NCI-H1092 treated with DMSO at 0.1 percent for 48 hours (cell line): ENCODE data around the gene NFATC2.

Experiments
- DNase-seq: peaks from one replicate; lab custom pipeline; 2025; lab: John Stamatoyannopoulos, UW

Gene NFATC2

DNA sequence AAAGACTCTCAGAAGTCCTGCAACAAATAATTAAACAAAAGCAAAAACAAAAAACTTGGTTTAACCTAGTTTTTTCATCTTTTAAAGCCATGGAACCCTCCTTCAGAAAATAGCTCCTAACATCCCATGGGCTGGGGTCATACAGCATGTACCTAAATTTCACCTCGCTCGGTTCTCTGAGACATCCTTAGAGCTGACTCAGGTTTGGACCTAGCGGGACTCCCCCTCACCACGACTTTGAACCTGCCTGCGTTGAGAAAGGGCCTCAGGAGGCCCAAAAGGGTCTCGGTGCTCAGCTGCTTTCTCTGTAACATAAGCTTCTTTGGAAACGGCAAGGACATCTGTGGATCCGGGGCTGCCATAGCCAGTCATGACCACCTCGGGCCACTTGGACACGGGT is 112.8 kb downstream of the NFATC2 start:
- no peak for DNase-seq

DNA sequence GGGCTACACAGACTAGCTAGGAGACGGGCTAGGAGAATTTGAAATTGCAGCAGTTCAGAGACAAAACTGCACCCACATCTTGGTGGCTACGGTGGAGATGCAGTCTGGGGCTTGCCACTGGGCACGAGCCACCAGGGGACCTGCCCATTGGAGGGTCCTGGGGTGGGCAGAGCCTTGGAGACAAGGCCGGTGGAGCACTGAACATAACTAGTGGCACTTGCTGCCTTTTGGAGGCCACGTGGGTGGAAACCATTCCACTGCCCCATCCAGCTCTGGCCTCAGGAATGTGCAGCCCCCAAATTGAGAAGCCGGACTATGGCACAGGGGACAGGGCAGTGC is 113.4 kb downstream of the NFATC2 start:
- no peak for DNase-seq

DNA sequence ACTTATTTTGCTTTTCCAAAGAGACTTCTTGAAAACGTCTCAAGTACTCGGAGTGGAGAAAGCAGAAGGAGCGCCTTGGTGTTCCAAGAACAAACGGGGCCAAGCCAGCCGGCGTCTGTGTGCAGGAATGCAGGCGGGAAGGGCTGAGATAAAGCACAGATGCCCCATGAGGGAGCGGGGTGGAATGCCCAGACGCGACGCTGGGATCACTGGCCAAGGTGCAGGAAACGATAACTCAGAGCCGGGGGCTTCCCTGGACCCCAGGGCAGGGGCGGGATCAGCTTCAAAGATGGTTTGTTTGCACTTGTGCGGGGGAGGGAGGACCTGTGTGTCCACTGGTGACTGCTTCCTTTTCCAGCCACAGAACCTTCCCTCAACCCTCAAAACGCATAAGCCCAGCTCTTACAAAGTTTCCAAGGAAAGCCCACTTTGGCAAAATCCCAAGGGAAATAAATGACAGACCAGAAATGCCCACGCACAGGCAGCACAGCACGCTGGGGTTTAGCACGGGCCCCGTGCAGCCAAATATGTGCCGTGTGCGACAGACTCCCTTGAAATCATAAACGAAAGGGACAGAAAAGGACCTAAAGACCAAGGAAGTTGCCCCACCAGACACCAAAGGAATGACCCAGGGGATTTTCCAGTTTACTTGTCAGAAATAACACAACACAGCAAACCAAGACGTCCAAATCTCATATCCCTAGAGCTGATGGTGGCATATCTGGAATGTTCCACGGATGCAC is 113.9 kb downstream of the NFATC2 start:
- DNase-seq = no peak

DNA sequence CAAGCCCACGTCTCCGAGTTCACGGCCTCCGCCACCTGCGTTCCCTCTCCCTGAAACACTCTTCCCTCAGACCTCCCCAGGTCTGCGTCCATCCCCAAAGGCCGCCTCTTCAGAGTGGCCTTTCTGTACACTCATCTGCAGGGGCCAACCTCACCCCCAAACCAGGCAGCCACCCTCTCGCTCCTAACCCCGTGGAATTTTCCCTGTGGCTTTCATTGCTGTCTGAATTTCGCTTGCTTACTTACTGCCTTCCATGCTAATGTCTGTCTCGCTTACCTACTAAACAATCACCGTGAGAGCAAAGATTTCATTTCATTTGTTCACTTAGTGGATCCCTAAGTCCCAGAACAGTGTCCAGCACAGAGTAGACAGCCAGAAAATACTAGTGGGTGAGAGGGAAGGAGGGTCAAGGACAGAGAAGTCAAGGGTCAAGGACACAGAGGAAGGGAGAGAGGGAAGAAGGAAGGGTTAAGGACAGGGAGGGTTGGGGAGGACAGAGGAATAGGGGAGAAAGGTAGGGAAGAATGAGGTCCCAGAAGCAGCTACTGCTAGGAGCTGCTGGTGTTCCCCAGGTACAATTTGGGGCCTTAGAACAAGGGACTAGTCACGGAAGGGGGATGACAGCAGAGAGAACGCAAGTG is 114.7 kb downstream of the NFATC2 start:
- no peak for DNase-seq

DNA sequence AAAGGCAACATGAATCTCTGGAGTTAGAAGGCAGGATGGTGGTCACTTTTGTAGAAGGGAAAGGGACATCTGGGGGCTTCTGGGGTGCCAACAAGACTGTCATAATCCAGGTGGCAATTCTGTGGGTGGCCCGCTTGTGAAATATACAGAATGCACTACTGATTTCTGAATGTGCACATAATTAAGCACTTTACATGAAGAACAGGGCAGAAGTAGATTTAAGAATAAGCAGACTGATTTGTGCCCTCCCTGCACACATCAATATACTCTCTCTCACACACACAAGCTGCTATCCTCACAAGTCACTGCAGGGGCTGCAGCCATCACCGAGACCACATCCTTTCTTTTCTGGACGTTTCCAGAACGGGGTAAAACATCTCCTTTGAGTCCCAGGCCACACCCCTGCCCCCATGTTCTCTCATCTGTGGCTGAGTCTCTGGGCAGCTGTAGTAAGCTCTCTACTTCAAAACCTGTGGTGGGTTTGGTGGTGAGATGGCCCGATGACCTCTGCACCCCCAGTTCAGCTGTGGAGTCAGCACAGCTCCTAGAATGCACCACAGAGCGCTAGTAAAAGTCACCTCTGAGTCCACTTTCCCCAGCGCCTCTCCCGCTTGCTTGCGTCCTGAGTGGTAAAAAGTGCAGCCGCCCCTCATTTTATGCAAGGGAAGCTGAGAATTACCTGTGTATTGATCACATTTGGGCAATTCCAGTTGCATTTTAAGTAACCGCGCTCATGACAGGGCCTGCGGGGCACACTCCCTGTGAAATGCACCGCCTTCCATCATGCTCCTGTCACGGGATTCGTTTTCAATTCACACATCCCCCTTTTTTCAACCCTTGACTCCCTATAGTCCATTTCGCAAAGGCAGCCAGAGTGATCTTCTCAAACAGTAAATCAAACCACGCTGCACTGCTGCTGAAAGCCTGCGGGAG is 115.5 kb downstream of the NFATC2 start:
- DNase-seq = no peak

DNA sequence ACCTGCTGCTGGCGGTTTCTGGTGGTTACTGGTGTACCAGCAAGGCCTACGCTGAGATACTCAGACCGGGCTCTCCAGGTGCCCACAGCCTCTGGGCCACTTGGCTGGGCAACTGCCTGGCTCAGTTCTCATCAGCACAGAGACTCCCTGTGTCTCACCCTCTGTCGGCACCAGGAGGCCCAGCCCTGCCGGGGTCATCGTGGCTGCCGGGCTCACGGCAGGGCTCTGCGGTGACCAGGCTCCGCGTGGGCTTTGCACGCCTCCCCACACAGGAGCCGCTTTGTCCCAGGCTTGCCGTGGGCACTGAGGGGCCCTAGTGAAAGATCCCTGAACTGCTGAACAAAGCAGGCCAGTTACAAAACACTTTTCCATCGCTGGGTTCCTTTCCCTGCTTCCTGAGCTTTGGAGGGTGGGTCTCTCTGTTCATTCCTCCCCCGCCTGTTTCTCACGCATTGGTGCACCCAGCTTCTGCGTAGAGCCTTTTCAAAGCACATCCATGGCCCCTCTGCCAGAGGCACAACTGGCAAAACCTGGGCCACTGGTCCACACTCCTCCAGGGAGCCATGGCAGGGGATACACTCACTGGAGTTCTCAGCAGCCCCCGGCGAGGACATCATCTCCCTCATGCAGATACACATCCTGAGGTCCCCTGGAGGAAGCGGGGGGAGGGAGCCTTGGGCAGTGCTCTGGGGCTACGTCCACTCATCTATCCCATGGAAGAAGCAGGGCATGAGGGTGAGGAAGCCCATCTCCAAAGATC is 117.0 kb downstream of the NFATC2 start:
- DNase-seq = no peak

DNA sequence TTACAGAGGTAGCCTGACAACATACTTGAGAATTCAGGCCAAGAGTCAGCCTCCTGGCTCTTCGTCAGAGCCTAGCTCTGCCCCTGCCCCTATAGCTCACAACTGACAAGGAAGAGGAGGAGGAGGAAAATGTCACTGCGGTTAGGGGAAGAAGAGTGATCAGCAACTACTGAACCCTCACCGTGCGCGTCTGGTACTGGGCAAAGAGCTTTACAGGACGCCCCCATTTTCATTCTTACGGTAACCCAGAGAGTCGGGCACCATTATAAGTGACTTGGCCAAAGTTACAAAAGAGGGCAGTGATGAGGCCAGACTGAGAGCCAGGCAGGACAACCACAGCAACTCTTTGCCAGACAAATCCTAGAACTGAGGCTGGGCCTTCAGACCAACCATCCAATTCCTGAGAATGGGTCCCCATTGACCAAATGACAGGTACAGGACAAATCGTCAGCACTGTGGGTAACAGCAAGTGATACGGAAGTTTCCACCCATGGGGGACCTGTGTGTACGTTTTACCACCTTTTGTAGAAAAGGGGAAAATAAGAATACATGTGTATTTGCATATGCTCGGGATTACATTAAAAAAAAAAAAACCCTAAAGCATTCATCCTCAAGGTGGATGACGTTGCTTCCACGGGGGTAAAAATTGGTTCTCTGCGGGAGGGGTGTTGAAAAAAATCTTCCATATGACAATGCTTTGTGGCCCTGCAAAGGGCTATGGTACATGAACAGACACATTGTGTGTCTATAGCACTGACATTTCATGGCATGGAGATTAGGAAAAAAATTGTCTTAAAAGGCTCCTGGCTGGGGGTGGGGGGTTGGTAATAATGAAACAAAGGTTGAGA is 118.0 kb downstream of the NFATC2 start:
- no peak for DNase-seq

DNA sequence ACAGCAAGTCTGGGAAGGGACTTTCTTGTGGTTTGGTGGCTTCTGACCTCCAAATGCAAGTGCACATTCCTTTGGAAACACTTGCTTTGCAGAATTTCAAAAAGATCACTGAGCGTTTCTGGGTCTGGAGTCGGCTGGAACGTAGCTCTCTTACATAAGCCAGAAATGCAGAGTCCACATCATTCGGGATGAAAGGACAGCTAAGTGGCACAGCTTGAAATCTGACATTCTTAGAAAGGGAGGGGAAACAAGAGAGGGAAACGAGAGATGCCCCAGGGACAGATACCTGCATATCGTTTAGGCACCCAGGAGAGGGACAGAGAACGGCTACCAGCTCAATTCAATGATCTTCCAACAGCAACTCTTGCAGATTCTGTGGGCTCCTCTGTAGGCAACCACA is 118.7 kb downstream of the NFATC2 start:
- no peak for DNase-seq

DNA sequence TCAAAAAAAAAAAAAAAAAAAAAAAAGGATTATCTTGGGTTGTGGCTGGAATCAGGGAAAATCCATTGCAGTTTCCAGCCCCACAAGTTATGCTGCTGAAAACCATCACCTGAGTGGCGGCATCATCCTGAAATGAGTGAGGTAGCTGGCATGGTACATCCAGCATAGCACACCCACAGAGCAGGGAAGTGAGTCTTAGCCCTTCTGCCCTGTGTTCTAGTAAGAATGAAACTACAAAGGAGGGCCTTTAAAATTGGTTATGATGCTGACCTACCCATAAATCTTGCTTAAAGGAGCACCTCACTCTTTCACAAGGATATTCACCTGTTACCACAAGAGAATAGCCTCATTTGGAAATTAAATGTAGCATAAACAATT is 119.2 kb downstream of the NFATC2 start:
- no peak for DNase-seq

DNA sequence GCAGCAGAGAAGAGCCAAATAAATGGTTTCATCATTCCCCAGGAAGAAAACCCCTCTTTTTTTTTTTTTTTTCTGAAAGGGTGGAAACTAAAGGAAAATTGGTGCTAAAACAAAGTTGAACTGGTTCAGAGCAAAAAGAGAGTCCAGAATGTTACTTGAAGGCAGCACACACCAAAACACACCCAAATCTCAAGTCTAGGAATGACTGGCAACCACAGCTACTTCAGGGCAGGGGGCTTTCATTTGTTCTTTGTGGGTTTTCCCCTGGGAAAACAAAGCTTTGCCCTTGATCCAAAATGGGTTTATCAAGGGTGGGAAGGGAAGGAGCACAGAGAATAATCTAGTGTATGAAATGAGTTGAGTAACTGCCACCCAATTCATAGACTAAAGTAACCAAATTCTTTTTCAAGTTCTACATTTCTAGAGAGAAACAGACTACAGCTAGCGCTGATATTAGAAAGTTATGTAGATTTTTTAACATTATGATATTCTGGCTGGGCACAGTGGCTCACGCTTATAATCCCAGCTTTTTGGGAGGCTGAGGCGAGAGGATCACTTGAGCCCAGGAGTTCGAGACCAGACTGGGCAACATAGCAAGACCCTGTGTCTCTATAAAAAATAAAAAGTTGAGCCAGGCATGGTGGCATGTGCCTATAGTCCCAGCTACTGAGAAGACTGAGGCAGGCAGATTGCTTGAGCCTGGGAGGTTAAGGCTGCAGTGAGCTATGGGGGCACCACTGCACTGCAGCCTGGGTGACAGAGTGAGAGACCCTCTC is 119.8 kb downstream of the NFATC2 start:
- no peak for DNase-seq

DNA sequence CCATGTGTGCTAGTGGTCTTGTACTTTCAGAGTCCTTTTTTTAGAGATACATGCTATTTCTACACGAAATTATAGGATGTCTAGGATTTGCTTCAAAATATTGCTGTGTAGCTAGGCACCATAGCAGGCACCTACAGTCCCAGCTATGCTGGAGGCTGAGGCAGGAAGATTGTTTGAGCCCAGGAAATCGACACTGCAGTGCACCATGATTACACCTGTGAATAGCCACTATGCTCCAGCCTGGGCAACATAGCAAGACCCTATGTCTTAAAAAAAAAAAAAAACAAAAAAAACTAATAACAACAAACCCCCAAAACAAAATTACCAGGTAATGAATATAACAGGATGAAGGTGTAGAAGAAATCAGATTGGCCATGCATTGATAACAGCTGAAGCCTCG is 121.7 kb downstream of the NFATC2 start:
- no peak for DNase-seq

DNA sequence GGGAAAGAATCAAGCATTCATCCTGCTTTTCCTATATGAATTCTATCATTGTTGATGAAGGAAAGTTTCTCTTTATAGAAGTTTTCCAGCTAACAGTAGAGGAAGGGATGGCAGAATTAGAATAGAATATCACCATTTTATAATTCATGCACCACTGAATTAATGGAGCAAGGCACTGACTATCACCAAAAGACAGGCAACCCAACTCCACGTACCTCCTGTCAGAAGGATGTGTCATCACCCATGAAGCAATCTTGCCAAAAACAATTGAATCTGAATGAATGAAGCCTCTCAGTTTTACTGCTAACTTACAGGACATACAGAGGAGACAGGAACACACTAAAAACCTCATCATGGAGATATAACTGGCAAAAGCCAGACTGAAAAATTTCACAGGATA is 122.4 kb downstream of the NFATC2 start:
- no peak for DNase-seq

DNA sequence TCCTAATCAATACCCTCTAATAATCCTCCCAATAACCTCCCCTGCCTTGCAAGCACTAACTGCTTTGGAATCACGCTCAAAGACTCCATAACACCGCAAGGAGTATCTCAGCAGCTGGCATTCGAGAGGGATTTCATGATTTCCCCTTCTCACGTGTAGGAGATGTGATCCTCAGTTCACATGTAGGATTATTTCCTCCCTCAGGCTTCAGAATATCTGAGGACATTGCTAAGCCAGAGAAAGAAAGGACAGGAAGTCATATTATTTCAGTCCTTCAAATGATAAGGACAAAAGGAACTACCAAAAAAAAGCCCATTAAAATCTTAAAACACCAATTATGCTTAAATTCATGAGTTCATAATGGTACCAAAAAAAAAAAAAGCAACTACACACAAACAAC is 122.9 kb downstream of the NFATC2 start:
- no peak for DNase-seq

DNA sequence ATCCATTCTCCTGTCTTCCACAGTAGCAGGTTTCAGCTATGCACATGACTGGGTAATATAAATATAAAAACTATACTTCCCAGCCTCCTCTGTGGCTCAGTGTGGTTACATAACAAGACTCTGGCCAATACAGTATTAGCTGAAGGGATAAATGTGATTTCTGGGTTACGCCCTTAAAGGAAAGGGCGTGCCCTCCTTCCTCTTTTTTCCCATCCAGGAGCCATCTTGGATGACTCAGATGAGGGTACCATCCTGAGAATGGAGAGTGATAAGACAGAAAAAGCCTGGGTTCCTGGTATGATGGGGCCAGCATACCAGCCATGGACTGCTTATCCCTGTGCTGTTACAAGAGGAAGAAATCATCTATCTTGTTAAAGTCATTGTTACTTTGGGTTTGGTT is 123.3 kb downstream of the NFATC2 start:
- no peak for DNase-seq

DNA sequence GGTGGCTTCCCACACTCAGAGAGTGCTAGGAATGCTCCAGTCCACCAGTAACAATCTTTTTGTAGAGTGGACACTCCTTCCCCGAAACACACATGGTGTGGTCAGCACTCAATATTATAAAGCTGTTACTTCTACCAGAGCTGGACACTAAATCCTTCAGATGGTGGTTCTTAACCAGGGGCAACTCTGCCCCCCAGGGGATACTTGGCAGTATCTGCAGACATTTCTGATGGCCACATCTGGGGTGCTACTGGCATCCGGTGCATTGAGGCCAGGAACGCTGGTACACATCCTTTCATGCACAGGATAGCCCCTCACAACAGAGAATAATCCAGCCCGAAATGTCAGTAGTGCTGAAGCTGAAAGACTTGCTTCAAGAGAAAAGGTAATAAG is 124.4 kb downstream of the NFATC2 start:
- no peak for DNase-seq

DNA sequence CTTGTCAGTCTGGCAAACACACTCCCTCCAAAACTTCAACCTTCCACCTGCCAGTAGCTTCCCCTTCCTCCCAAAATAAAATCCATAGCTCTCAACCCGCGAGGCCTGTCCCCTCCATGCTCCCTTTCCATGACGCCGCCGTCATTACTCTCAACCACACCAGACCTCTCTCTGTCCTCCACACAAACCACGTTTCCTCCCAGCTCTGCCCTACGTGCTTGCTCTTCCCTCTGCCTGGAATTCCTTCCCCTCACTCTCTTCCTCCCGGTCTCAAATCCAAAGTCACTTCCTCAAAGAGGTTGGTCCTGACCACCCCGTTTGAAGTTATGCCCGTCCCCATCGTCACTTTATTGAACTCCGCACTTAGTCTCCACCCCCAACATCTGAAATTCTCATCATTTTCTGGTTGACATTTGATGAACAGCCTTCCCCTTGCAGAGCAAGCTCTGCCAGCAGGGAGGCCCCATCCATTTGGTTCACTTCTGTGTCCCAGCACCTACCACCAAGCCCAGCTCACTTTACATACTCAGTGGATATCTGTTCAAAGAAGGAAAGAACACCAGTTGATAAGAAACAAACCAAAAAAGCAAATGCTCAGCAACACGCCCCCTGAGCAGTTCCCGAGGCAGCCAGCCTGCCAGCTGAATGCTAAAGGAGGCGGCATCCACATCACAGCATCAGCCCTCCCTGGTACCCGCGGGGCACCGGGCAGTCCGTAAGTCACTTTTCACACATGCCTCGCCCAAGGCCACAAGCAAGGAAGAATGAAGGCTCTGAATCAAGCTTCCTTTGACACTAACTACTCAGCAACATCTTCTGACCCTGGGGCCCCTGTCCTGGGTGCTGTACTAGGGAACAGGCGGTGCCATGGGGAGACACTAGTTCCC is 125.0 kb downstream of the NFATC2 start:
- no peak for DNase-seq

DNA sequence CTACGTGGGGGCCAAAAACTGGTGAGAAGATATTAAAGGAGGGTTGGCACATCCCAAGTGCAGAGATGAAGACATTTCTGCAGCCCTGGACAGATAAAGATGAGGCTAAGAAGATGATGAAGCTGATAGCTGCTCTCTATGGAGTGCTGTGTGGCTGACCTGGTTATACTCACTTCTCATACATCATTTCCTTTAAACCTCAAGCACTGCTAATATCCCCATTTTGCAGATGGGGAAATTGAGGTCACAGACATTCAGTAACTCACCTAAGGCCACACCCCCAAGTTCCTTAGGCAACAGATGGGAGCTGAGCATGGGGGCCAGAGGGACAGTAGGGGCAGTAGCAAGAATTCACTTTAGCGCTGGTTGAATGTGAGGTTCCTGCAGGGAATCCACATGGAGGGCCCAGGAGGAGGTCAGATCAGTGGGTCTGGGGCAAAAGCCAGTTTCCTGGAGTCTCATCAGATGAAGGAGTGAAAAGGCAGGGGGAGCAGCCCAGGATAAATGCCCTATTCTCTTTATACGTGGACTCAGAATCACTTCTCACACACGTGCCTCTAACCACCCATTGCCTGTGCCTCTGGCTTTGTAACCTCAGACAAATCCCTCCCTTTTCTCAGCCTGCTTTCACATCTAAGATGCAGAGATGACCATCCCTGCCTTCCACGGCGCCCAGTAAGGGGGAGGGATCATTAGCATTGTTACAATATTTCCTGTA is 125.8 kb downstream of the NFATC2 start:
- no peak for DNase-seq

DNA sequence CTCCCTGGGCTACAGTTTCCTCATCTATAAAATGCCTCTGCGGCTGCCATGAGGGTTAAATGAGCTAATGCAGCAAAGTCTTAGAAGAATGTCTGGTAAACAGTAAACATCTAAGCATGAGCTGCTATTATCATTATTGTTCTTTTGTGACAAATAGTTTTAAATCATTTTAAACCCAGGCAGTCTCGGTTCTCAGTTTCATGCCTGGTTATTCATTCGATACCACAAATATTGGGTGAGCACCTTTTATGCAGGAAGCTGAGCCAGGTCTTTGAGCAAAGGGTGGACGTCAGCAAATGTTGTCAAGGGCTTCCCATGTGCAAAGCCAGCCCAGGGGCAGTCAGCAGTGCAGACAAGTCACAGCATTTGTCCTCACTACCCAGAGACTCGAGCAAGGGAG is 128.7 kb downstream of the NFATC2 start:
- no peak for DNase-seq

DNA sequence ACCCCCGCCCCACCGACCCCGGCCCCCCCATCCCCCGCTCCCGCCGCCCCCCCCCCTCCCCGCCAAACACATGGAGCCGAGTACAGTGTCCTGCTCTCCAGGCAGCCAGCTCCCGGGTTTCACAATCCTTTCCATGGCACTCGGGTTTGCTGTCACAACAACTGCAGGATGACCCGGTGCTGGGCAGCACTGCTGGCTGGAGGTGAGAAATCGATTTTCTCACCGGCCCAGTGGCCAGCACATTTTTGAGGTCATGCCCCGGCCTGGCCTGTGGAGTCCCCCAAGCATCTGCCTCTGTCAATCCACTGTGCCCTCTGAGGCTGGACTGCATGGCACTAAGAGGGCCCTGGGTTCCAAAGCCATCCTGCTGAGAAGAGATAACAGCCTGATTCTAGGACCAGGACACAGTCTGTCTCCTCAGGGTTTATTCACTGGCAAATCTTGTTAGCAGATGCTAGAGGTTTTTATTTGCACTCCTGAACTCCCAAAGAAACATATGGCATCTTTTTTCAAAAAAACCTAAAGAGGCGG is 129.5 kb downstream of the NFATC2 start:
- peak; percentile 5 for DNase-seq
